Caco-2 (cell line): ENCODE data around the gene ACSM6. TPM values are rescaled to one million over a fixed set of nuclear protein-coding genes. Genes with fewer than 3 reads are reported as not detected.
A peak's percentile ranks its signal among the peaks of the same experiment; 100 is the strongest.

Experiments used
- BruUV-seq: library from RNA; stranded (reverse); fragments of 400-500 nt; replicated peaks from 2 replicates; lab custom pipeline; 2021; lab: Mats Ljungman, UMichigan
- CTCF ChIA-PET: fragments of 300-600 bp; sonication (Branson Sonifier 250); formaldehyde crosslinking; loops from one replicate; lab custom pipeline; 2022; ENCODE audit warnings: antibody characterized with exemption; lab: Charles Lee
- POLR2A ChIA-PET: fragments of 300-600 bp; sonication (Branson Sonifier 250); formaldehyde crosslinking; loops from one replicate; lab custom pipeline; 2022; ENCODE audit warnings: antibody characterized with exemption; lab: Charles Lee
- DNase-seq, 2 experiments: peaks; one replicate each; pipeline versions ENCODE4 v3.0.0 to v3.0.0-alpha.2; 2020 to 2022
- H3K27me3 ChIP-seq: replicated peaks from 2 replicates; pipeline ENCODE4 v1.6.0; 2011; ENCODE audit warnings: low read length; ENCODE audit not compliant: control insufficient read depth, insufficient read depth
- H3K36me3 ChIP-seq: 2 replicates; pipeline ENCODE4 v1.5.1; 2011; ENCODE audit warnings: low read length; ENCODE audit not compliant: control insufficient read depth, insufficient read depth
- H3K4me1 ChIP-seq: fragments of 250-450 bp; sonication (Bioruptor Pico); 2 replicates; pipeline ENCODE4 v1.5.1; 2020; ENCODE audit warnings: mild to moderate bottlenecking
- H3K4me3 ChIP-seq: 2 replicates; pipeline ENCODE4 v1.5.1; 2011; ENCODE audit warnings: low read depth, mild to moderate bottlenecking, control low read depth, low read length
- H3K9me3 ChIP-seq: fragments of 250-450 bp; sonication (Bioruptor Pico); 2 replicates; pipeline ENCODE4 v1.5.1; 2020; ENCODE audit warnings: mild to moderate bottlenecking, moderate library complexity
- H3K27ac Mint-ChIP-seq: one replicate; pipeline ENCODE4 v1.8.0; 2022; ENCODE audit warnings: mixed read lengths; ENCODE audit not compliant: unreplicated experiment
- H3K27me3 Mint-ChIP-seq: one replicate; pipeline ENCODE4 v1.8.0; 2022; ENCODE audit warnings: mixed read lengths; ENCODE audit not compliant: insufficient read depth, unreplicated experiment
- H3K36me3 Mint-ChIP-seq: one replicate; pipeline ENCODE4 v1.8.0; 2022; ENCODE audit warnings: mild to moderate bottlenecking, mixed read lengths; ENCODE audit not compliant: insufficient read depth, unreplicated experiment
- H3K4me1 Mint-ChIP-seq: one replicate; pipeline ENCODE4 v1.8.0; 2022; ENCODE audit warnings: low read depth, mixed read lengths; ENCODE audit not compliant: unreplicated experiment
- H3K4me3 Mint-ChIP-seq: one replicate; pipeline ENCODE4 v1.8.0; 2022; ENCODE audit warnings: mild to moderate bottlenecking, moderate library complexity, mixed read lengths; ENCODE audit not compliant: unreplicated experiment
- H3K9me3 Mint-ChIP-seq: one replicate; pipeline ENCODE4 v1.8.0; 2022; ENCODE audit warnings: mixed read lengths; ENCODE audit not compliant: unreplicated experiment
- CTCF ChIP-seq, 2 experiments: fragments of 200-600 bp in 1 of 2; IDR thresholded peaks; 1 replicate in 1 of 2; 2 replicates in 1 of 2; pipeline versions ENCODE4 v1.5.1 to v1.8.0; 2011 to 2022; ENCODE audit warnings: antibody characterized with exemption in 1 of 2, control low read depth in 1 of 2, inconsistent platforms in 1 of 2, low read depth in 1 of 2, low read length in 1 of 2, mild to moderate bottlenecking in 1 of 2, moderate library complexity in 1 of 2; ENCODE audit not compliant: insufficient read depth in 1 of 2, severe bottlenecking in 1 of 2, unreplicated experiment in 1 of 2
- intact Hi-C: fragments of 100-400 bp; cut with micrococcal nuclease; formaldehyde crosslinking; loops from one replicate; pipeline ENCODE4 v1.10.0; 2022; ENCODE audit not compliant: unreplicated experiment
- total RNA-seq: library from RNA; stranded (reverse); gene quantifications from 2 replicates; pipeline ENCODE4 v1.2.3, GENCODE V29; 2022

ACSM6 gene
- total RNA-seq, 1 experiment from 2014 or later: not detected

- Mint-ChIP-seq H3K4me1 (peaks cover 13% of the 10 kb centered on the region), H3K36me3 (peaks cover 16% of the 10 kb centered on the region), H3K9me3 (no peaks in the 10 kb centered on the region), H3K27ac (no peak overlapping the region), H3K4me3 (no peak overlapping the region), H3K27me3 (no peaks in the 10 kb centered on the region)
- intact Hi-C loops: no loop called here
- TF ChIP-seq CTCF (IDR thresholded peaks at IDR 0.05; ENCODE audit: insufficient read depth in 1 of 2, low read depth in 1 of 2, low read length in 1 of 2, severe bottlenecking in 1 of 2, unreplicated experiment in 1 of 2): no peak
- BruUV-seq: no TSS peak
- CTCF ChIA-PET: no interaction called here
- H3K4me3 ChIP-seq: no peak overlapping the region
- no peaks in the 10 kb centered on the region for H3K36me3 ChIP-seq
- no peak for DNase-seq
- H3K27me3 ChIP-seq: no peaks in the 10 kb centered on the region
- peaks cover 49% of the 10 kb centered on the region for H3K4me1 ChIP-seq
- H3K9me3 ChIP-seq: peaks cover 24% of the 10 kb centered on the region
- POLR2A ChIA-PET: no interaction called here
Measured at GRCh38 chr10:95176101-95176500, 17.9 kb upstream of the ACSM6 start.

- H3K36me3 Mint-ChIP-seq: peaks cover 21% of the 10 kb centered on the region
- Histone ChIP-seq H3K36me3 (no peaks in the 10 kb centered on the region), H3K4me1 (peaks cover 53% of the 10 kb centered on the region), H3K4me3 (no peak overlapping the region), H3K27me3 (no peaks in the 10 kb centered on the region), H3K9me3 (peaks cover 24% of the 10 kb centered on the region)
- H3K4me1 Mint-ChIP-seq: peaks cover 21% of the 10 kb centered on the region
- intact Hi-C loops: no loop called here
- no TSS peak for BruUV-seq
- ChIA-PET CTCF (no interaction called here), POLR2A (no interaction called here)
- H3K9me3 Mint-ChIP-seq: no peaks in the 10 kb centered on the region
- DNase-seq: no peak
- no peaks in the 10 kb centered on the region for H3K27me3 Mint-ChIP-seq
- peak overlapping the region; percentile 85 for H3K27ac Mint-ChIP-seq
- no peak for TF ChIP-seq CTCF (IDR thresholded peaks at IDR 0.05; ENCODE audit: insufficient read depth in 1 of 2, low read depth in 1 of 2, low read length in 1 of 2, severe bottlenecking in 1 of 2, unreplicated experiment in 1 of 2)
- peak overlapping the region; percentile 16 for H3K4me3 Mint-ChIP-seq
Measured at GRCh38 chr10:95177429-95177828, 16.6 kb upstream of the ACSM6 start.

- H3K4me3 ChIP-seq: no peak overlapping the region
- no peaks in the 10 kb centered on the region for H3K27me3 ChIP-seq
- H3K4me1 ChIP-seq: peaks cover 53% of the 10 kb centered on the region
- no TSS peak for BruUV-seq
- H3K9me3 ChIP-seq: peaks cover 24% of the 10 kb centered on the region
- intact Hi-C loops: loop anchor here (1.0 to 2.0 kb wide), 6 partner anchors 41 to 551 kb away; no protein-coding TSS in a partner anchor
- H3K27ac Mint-ChIP-seq: peak overlapping the region; percentile 85
- no peaks in the 10 kb centered on the region for H3K27me3 Mint-ChIP-seq
- TF ChIP-seq CTCF (IDR thresholded peaks at IDR 0.05; ENCODE audit: insufficient read depth in 1 of 2, low read depth in 1 of 2, low read length in 1 of 2, severe bottlenecking in 1 of 2, unreplicated experiment in 1 of 2): no peak
- peak in 1 of 2 experiments; percentile 53 for DNase-seq
- peaks cover 21% of the 10 kb centered on the region for H3K4me1 Mint-ChIP-seq
- no peaks in the 10 kb centered on the region for H3K9me3 Mint-ChIP-seq
- CTCF ChIA-PET: interaction anchor here (0.7 to 1.2 kb wide), 3 partner anchors 64 to 157 kb away, joined by 3 to 12 read pairs (median 5); no protein-coding TSS in a partner anchor
- H3K36me3 Mint-ChIP-seq: peaks cover 21% of the 10 kb centered on the region
- H3K36me3 ChIP-seq: no peaks in the 10 kb centered on the region
- POLR2A ChIA-PET: no interaction called here
- peak overlapping the region; percentile 16 for H3K4me3 Mint-ChIP-seq
Measured at GRCh38 chr10:95178266-95178665, 15.8 kb upstream of the ACSM6 start.
